GM21515 (cell line): ENCODE results near the gene NUP93.
"Not testable (repeated sequence)": the region's sequence is repeated elsewhere in the genome, so short reads cannot be mapped to it uniquely, and the experiment has no call there.

Experiments
- ATAC-seq: cut with Tn5 transposase; IDR thresholded peaks from one replicate; pipeline ENCODE4 v1.9.1; 2021; ENCODE audit not compliant: unreplicated experiment

Gene NUP93

DNA sequence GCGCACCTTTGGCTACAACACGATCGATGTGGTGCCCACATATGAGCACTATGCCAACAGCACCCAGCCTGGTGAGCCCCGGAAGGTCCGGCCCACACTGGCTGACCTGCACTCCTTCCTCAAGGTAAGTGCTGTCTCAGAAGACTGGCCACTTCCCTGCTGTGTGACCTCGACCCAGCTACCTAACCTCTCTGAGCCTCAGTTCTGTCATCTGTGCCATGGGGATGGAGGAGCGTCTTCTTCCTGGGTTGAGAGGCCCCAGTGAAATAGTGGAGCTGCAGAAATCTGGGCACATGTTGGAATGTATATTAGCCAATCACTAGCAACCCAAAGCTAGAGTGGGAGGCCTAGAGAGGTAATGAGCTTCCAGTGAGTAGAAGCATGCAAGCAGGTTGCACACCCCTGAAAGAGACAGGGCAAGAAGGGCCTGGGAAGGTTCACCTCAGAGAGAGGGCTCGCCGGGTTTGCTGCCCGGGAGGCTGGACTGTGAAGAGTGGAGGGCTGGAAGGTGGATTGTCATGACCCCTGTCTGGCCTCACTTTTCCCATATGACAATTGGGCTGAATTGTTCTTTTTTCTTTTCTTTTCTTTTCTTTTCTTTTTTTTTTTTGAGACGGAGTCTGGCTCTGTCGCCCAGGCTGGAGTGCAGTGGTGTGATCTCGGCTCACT, 135.6 kb downstream of the NUP93 start:
- ATAC-seq: no peak

DNA sequence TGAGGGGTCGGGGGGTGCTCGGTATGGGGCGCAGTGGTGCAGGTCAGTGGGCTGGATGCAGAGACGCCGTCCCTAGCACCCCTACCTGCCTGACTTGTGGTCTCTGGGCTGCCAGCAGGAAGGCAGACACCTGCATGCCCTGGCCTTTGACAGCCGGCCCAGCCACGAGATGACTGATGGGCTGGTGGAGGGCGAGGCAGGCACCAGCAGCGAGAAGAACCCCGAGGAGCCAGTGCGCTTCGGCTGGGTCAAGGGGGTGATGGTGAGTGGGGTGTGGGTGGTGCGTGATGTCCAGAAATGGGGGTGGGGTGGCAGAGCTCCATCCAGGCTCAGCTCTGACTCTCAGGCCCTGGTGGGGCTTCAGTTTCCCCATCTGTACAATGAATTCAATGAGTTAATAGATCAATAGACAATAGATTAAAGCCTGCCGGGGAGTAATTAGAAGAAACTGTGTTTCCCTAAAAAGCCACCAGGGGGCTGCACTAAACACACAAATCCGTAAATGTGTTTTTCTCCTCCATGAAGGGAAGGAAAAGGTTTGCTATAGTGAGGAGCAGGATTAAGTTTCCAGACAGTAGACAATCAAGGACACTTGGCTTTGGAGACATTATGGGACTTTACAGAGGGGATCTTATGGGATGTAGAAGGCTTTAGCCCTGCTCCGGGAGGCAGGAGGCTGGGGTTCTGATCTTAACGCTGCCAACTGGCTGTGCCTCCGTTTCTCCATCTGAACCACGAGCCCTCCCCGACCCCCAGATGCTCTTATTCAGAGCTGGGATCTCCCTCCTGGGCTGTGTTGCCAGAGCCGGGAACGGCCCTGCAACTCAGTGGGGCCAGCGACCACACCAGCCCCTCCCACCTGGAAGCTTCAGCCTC, 137.3 kb downstream of the NUP93 start:
- ATAC-seq: no peak

GRCh38 chr16:56868175-56868574, 138.2 kb downstream of the NUP93 start:
- ATAC-seq: no peak

GRCh38 chr16:56868766-56869165, 138.8 kb downstream of the NUP93 start:
- ATAC-seq: not testable (repeated sequence)

GRCh38 chr16:56869513-56870275, 139.8 kb downstream of the NUP93 start:
- no peak for ATAC-seq

GRCh38 chr16:56870276-56870888, 140.5 kb downstream of the NUP93 start:
- no peak for ATAC-seq

- no peak for ATAC-seq
Observed at GRCh38 chr16:56871172-56871593, 141.3 kb downstream of the NUP93 start.

GRCh38 chr16:56872863-56873391, 143.0 kb downstream of the NUP93 start:
- no peak for ATAC-seq

DNA sequence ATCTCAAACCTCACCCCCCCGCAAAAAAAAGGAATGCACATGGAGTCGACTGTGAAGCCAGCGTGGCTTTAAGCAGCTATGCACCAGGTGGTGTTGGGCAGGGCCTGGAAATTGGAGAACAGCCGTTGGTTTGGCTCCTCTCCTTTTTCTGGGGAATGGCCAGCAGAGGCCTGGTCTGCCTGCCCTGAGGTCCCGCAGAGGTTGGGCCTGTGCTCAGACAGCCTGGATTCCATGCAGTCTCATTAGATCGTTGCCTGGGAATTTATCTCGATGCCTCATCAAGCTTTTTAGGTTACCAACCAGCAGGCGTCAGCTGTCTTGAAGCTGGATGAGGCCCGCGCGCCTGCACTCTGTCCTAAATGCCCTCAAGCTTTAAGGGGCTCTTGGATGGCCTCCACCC, 144.9 kb downstream of the NUP93 start:
- no peak for ATAC-seq

- no peak for ATAC-seq
Observed at GRCh38 chr16:56876048-56876447, 146.1 kb downstream of the NUP93 start.

DNA sequence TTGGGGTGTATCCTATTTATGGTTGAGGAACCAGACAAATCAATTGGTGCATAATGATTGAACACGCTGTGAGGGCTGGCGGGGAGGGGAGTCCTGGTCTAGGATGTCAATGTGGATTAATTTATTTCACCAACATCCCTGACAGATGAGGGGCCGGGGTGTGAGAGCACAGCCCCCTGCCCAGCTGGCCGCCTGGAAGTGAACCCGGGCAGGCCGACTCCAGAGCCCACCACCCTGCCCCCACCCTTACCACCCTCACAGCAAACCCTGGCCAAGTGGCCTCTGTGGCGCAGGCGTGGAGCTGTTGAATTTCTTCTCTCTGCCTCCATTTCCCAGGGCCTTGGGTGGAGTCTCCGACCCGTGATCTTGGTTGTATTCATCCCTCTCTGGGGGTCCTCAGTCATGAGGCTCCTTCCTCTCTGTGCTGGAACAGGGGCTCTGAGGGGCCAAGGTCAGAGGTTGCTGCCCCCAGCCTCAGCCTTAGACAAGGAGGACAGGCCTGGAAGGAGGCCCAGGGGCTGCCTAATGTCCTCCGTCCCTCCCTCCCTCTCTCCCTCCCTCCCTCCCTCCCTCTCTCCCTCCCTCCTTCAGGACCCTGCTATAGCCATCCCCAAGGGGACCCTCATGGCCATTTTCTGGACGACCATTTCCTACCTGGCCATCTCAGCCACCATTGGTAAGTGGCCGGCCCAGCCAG, 147.7 kb downstream of the NUP93 start:
- ATAC-seq: no peak

DNA sequence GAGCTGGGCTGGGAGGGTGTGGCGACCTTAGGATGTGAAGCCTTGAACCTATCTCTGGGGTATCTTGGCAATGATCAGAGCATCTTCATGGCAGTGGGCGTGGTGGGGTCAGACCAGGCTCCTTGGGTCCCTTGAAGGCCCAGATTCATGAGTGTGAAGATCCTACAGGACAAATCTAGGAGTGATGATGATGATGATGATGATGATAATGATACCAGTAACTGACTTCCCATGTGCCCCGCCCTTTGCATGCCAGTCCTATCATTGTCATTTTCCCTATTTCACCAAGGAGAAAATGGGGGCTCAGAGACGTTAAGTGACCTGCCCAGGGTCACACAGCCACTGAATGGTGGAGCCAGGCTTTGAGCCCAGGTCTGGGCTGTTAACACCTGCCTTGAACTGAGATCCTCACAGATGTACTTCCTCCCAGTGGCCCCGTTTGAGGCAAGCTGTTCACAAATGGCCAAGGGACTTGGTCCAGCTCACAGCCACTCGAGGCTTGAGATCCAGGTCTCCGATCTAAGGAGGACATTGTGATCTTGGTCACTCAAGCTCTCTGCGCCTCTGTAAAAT, 148.4 kb downstream of the NUP93 start:
- ATAC-seq: no peak

- no peak for ATAC-seq
Observed at GRCh38 chr16:56879276-56879675, 149.3 kb downstream of the NUP93 start.

DNA sequence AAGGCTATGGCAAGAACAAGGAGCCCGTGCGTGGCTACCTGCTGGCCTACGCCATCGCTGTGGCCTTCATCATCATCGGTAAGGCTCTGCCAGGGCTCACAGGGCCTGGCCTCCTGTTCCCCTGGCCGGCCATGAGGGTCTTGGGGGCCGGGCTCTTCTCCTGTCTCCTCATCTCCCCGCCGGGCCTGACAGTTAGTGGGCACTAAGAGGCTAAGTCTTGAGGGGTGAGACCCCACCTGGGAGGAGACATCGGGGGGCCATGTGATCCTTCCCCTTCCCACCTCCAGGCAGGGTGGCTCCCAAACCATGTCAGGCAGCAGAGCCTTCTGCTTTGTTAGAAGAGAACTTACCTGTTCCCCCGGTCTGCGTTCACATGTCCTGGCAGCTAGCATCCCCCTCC, 150.2 kb downstream of the NUP93 start:
- ATAC-seq: no peak

DNA sequence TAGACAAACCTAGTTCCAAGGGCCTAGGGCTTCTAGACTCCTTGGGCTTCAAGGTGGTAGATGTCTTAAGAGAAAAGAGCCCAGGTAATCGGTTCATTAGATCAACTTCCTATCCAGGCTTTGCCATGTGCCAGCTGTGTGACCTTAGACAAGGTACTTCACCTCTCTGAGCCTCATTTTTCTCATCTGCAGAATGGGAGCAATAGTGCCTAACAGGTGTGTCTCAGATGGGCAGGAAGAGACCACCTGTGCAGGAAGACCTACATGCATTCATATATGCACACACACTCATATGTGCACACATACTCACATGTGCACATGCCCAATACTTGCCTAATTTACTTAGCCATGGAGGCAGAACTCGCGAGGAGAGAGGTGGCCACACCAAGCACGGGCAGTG, 150.8 kb downstream of the NUP93 start:
- ATAC-seq: no peak

GRCh38 chr16:56882077-56882800, 152.3 kb downstream of the NUP93 start:
- no peak for ATAC-seq

DNA sequence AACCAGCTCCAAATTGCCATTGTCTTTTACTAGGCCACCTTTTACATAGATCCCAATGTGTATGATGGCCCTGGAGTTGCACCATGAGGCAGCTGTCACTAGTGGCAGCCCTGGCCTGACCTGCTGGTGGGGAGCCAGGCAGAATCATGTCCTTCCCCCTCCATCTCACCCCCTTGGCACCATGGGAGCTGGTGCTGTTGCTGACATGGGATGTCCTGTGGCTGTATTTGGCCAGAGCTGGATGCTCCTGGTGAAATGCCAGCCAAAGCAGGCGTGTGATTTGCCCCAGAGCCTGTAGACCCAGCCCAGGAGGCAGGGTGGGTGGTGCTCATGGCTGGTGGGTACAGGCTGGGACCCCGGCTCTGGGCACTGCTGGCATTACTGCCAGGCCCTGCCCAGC, 153.7 kb downstream of the NUP93 start:
- no peak for ATAC-seq

DNA sequence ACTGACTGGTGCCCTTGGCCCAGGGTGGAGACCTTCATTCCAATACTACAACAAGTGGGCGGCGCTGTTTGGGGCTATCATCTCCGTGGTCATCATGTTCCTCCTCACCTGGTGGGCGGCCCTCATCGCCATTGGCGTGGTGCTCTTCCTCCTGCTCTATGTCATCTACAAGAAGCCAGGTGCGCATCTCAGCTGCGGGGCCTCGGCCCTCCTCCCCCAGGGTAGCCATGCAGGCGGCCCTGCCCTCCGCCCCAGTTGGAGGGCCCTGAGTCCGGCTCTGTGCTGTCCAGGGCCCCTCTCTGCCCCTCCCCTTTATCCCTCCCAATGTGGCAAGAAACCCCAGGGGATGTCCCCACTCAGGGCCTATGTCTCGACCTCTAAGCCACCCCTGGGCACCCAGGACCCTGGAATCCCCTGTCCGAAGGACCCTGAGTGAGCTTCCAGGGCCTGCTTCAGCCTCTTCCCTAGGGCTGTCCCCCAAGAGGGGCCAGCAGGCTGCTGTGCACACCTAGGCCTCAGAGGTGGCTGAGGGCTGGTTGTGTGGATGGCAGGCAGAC, 154.2 kb downstream of the NUP93 start:
- no peak for ATAC-seq

GRCh38 chr16:56884929-56885328, 155.0 kb downstream of the NUP93 start:
- ATAC-seq: not testable (repeated sequence)
